HEK293 (cell line): Measurements from ENCODE around the gene UBA3.

Source experiments
- CTCF ChIA-PET: fragments of 350-600 bp; formaldehyde crosslinking; extraction: SDS; loops from one replicate; lab custom pipeline; 2021; ENCODE audit warnings: antibody characterized with exemption; lab: Yijun Ruan, JAX
- POLR2A ChIA-PET: fragments of 300-600 bp; formaldehyde crosslinking; extraction: SDS; loops from one replicate; lab custom pipeline; 2020; ENCODE audit warnings: antibody characterized with exemption, inconsistent platforms; lab: Yijun Ruan, JAX
- H3K27ac ChIP-seq: fragments of 200-500 bp; sonication (Bioruptor generic); 2 replicates; pipeline ENCODE4 v1.5.1; 2014; ENCODE audit warnings: low read depth, low read length, control low read depth, inconsistent platforms; ENCODE audit errors: extremely low read depth
- H3K36me3 ChIP-seq, 2 experiments: fragments of 200-500 bp in 1 of 2; sonication (Bioruptor generic) in 1 of 2; 1 replicate in 1 of 2; 2 replicates in 1 of 2; pipeline ENCODE4 v1.5.1; 2014 to 2017; ENCODE audit warnings: inconsistent platforms in 2 of 2, low read length in 2 of 2; ENCODE audit not compliant: control insufficient read depth in 2 of 2, insufficient read depth in 1 of 2
- H3K4me1 ChIP-seq: fragments of 200-500 bp; sonication (Bioruptor generic); 2 replicates; pipeline ENCODE4 v1.5.1; 2014; ENCODE audit warnings: mild to moderate bottlenecking, low read length, inconsistent platforms; ENCODE audit not compliant: control insufficient read depth, insufficient read depth
- H3K4me3 ChIP-seq: 2 replicates; pipeline ENCODE4 v1.5.1; 2011; ENCODE audit warnings: low read depth, mild to moderate bottlenecking, control low read depth, low read length, moderate library complexity
- H3K9me3 ChIP-seq: fragments of 200-500 bp; sonication (Bioruptor generic); 2 replicates; pipeline ENCODE4 v1.5.1; 2014; ENCODE audit warnings: low read depth, low read length, inconsistent platforms; ENCODE audit not compliant: control insufficient read depth, insufficient read depth
- FEZF1 ChIP-seq: fragments of 450-650 bp; formaldehyde crosslinking; IDR thresholded peaks from 2 replicates; pipeline ENCODE4 v1.5.1; 2016; ENCODE audit warnings: missing biosample characterization, missing genetic modification characterization
- GLIS1 ChIP-seq: fragments of 450-650 bp; formaldehyde crosslinking; IDR thresholded peaks from 2 replicates; pipeline ENCODE4 v1.5.1; 2016; ENCODE audit warnings: missing biosample characterization, missing genetic modification characterization
- TCF7L2 ChIP-seq: IDR thresholded peaks from 2 replicates; pipeline ENCODE4 v1.6.1; 2011; ENCODE audit warnings: low read depth, mild to moderate bottlenecking, inconsistent platforms, low read length, moderate library complexity, borderline replicate concordance
- WT1 ChIP-seq: fragments of 450-650 bp; formaldehyde crosslinking; IDR thresholded peaks from 2 replicates; pipeline ENCODE4 v1.5.1; 2016; ENCODE audit warnings: missing biosample characterization, missing genetic modification characterization
- ZBTB1 ChIP-seq: fragments of 450-650 bp; formaldehyde crosslinking; IDR thresholded peaks from 2 replicates; pipeline ENCODE4 v1.5.1; 2016; ENCODE audit warnings: missing biosample characterization, missing genetic modification characterization
- ZIC2 ChIP-seq: fragments of 450-650 bp; formaldehyde crosslinking; IDR thresholded peaks from 2 replicates; pipeline ENCODE4 v1.5.1; 2016; ENCODE audit warnings: missing biosample characterization, missing genetic modification characterization
- ZNF175 ChIP-seq: fragments of 450-650 bp; formaldehyde crosslinking; IDR thresholded peaks from 2 replicates; pipeline ENCODE4 v1.5.1; 2016; ENCODE audit warnings: missing biosample characterization, missing genetic modification characterization
- ZNF211 ChIP-seq: fragments of 450-650 bp; formaldehyde crosslinking; IDR thresholded peaks from 2 replicates; pipeline ENCODE4 v1.5.1; 2016; ENCODE audit warnings: low read depth, missing biosample characterization, missing genetic modification characterization
- ZNF585B ChIP-seq: fragments of 450-650 bp; formaldehyde crosslinking; IDR thresholded peaks from 2 replicates; pipeline ENCODE4 v1.5.1; 2016; ENCODE audit warnings: missing biosample characterization, missing genetic modification characterization
- ZNF600 ChIP-seq: fragments of 450-650 bp; formaldehyde crosslinking; IDR thresholded peaks from 2 replicates; pipeline ENCODE4 v1.5.1; 2016; ENCODE audit warnings: missing biosample characterization, missing genetic modification characterization
- ZNF777 ChIP-seq: fragments of 450-650 bp; formaldehyde crosslinking; IDR thresholded peaks from 2 replicates; pipeline ENCODE4 v1.5.1; 2017; ENCODE audit warnings: missing biosample characterization, missing genetic modification characterization, borderline replicate concordance
- TF ChIP-seq, protein P1 (sequence below): fragments of 450-650 bp; formaldehyde crosslinking; IDR thresholded peaks from 2 replicates; pipeline ENCODE4 v1.5.1; 2016; ENCODE audit warnings: missing biosample characterization, missing genetic modification characterization
- TF ChIP-seq, protein P2 (sequence below): fragments of 450-650 bp; formaldehyde crosslinking; IDR thresholded peaks from 2 replicates; pipeline ENCODE4 v1.5.1; 2016; ENCODE audit warnings: missing biosample characterization, missing genetic modification characterization
- TF ChIP-seq, protein P3 (sequence below): fragments of 450-650 bp; formaldehyde crosslinking; IDR thresholded peaks from 2 replicates; pipeline ENCODE4 v1.5.1; 2016; ENCODE audit warnings: missing biosample characterization, missing genetic modification characterization

UBA3 gene

DNA sequence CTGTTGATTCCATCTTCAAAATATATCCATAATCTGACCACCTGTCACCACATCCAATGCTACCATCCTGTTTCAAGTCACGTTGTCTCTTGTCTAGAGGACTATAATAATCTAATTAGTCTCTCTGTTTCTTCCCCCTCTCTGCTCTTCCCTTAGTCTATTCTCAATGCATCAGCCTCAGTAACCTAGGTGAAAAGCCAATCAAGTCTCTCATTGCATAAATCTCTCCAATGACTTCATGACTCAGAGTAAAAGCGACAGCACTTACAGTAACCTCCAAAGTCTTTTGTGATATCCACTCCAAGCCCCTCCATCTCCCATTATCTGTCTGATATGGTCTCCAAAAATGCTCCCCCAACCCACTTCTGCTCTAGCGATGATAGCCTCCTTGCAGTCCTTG, 7.2 kb downstream of the UBA3 start (continued):
- TF ChIP-seq ZNF211 (tag by site-specific recombination) = no peak
- no peak for TF ChIP-seq GLIS1 (tag by site-specific recombination)
- TF ChIP-seq ZNF777 = no peak
- TF ChIP-seq, protein P1, sequence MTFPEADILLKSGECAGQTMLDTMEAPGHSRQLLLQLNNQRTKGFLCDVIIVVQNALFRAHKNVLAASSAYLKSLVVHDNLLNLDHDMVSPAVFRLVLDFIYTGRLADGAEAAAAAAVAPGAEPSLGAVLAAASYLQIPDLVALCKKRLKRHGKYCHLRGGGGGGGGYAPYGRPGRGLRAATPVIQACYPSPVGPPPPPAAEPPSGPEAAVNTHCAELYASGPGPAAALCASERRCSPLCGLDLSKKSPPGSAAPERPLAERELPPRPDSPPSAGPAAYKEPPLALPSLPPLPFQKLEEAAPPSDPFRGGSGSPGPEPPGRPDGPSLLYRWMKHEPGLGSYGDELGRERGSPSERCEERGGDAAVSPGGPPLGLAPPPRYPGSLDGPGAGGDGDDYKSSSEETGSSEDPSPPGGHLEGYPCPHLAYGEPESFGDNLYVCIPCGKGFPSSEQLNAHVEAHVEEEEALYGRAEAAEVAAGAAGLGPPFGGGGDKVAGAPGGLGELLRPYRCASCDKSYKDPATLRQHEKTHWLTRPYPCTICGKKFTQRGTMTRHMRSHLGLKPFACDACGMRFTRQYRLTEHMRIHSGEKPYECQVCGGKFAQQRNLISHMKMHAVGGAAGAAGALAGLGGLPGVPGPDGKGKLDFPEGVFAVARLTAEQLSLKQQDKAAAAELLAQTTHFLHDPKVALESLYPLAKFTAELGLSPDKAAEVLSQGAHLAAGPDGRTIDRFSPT = no peak
- no peak for TF ChIP-seq ZNF175 (tag by site-specific recombination)
- TF ChIP-seq, all 188 proteins: peak for 0

DNA sequence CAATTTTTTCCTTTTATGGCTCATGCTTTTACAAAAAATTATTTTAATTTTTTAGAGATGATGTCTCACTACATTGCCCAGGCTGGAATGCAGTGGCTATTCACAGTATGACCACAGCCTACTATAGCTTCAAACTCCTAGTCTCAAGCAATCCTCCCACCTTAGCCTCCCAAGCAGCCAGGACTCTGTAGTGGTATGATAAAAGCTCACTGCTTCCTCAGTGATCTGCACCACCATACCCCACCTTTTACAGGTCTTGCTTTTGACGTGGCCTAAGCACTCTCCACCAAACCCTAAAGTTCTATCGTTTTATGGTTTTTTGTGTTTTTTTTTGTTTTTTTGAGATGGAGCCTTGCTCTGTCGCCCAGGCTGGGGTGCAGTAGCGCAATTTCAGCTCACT, 14.0 kb downstream of the UBA3 start:
- Histone ChIP-seq H3K4me1 (no peaks in the 10 kb centered on the region), H3K4me3 (no peak overlapping the region), H3K36me3 (peaks cover 12 to 46% of the 10 kb centered on the region in 2 experiments)
- CTCF ChIA-PET = no interaction called here
- TF ChIP-seq ZBTB1 (tag by site-specific recombination) = no peak
- TF ChIP-seq WT1 = no peak
- no peak for TF ChIP-seq ZNF777
- TF ChIP-seq, protein P2, sequence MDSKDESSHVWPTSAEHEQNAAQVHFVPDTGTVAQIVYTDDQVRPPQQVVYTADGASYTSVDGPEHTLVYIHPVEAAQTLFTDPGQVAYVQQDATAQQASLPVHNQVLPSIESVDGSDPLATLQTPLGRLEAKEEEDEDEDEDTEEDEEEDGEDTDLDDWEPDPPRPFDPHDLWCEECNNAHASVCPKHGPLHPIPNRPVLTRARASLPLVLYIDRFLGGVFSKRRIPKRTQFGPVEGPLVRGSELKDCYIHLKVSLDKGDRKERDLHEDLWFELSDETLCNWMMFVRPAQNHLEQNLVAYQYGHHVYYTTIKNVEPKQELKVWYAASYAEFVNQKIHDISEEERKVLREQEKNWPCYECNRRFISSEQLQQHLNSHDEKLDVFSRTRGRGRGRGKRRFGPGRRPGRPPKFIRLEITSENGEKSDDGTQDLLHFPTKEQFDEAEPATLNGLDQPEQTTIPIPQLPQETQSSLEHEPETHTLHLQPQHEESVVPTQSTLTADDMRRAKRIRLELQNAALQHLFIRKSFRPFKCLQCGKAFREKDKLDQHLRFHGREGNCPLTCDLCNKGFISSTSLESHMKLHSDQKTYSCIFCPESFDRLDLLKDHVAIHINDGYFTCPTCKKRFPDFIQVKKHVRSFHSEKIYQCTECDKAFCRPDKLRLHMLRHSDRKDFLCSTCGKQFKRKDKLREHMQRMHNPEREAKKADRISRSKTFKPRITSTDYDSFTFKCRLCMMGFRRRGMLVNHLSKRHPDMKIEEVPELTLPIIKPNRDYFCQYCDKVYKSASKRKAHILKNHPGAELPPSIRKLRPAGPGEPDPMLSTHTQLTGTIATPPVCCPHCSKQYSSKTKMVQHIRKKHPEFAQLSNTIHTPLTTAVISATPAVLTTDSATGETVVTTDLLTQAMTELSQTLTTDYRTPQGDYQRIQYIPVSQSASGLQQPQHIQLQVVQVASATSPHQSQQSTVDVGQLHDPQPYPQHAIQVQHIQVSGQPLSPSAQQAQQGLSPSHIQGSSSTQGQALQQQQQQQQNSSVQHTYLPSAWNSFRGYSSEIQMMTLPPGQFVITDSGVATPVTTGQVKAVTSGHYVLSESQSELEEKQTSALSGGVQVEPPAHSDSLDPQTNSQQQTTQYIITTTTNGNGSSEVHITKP (tag by site-specific recombination) = no peak
- TF ChIP-seq, all 188 proteins: peak for 0
- POLR2A ChIA-PET = interaction anchor here (0.6 kb wide), 1 partner anchor 9 kb away, joined by 3 read pairs; no protein-coding TSS in a partner anchor
- Histone ChIP-seq H3K9me3 (no peaks in the 10 kb centered on the region), H3K27ac (no peak overlapping the region)

DNA sequence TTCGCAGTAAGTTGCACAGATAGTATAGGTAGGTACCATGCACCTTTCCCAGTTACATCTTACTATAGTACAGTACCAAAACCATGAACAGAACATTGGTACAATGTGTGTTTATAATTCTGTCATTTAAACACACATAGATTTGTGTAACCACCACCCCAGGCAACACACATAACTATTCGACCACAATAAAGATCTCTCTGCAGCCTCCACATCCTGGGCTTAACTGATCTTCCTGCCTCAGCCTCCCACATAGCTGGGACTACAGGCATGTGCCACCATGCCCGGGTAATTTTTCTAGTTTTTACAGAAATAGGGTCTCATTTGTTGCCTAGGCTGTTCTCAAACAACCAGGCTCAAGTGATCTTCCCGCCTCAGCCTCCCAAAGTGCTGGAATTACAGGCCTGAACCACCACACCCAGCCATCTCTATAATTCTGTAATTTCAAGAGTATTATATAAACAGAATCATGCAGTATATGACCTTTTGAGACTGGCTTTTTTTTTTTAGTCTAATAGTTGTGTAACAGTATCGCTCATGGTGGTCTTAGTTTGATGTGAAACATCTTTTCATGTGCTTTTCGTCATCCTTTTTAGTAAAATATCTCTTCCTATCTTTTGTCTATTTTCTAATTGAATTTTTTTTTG, 14.7 kb downstream of the UBA3 start:
- H3K4me3 ChIP-seq = no peak overlapping the region
- CTCF ChIA-PET = no interaction called here
- no peak overlapping the region for H3K27ac ChIP-seq
- no peaks in the 10 kb centered on the region for H3K9me3 ChIP-seq
- H3K4me1 ChIP-seq = no peaks in the 10 kb centered on the region
- no peak for TF ChIP-seq ZIC2 (tag by site-specific recombination)
- TF ChIP-seq, protein P3, sequence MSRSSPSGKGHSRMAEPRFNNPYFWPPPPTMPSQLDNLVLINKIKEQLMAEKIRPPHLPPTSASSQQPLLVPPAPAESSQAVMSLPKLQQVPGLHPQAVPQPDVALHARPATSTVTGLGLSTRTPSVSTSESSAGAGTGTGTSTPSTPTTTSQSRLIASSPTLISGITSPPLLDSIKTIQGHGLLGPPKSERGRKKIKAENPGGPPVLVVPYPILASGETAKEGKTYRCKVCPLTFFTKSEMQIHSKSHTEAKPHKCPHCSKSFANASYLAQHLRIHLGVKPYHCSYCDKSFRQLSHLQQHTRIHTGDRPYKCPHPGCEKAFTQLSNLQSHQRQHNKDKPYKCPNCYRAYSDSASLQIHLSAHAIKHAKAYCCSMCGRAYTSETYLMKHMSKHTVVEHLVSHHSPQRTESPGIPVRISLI (tag by site-specific recombination) = no peak
- no peak for TF ChIP-seq ZNF600
- no peak for TF ChIP-seq ZNF585B (tag by site-specific recombination)
- TF ChIP-seq TCF7L2 = no peak
- no peak for TF ChIP-seq FEZF1 (tag by site-specific recombination)
- TF ChIP-seq, all 188 proteins: peak for 0
- H3K36me3 ChIP-seq = peaks cover 17 to 46% of the 10 kb centered on the region in 2 experiments
- POLR2A ChIA-PET = no interaction called here
